K562 (cell line): ENCODE measurements around the gene PPT2. TPM values are rescaled to one million over a fixed set of nuclear protein-coding genes. Genes with fewer than 3 reads are reported as not detected.

Source experiments
- KAT8 ChIP-seq: fragments of 450-650 bp; IDR thresholded peaks from 2 replicates; pipeline ENCODE4 v1.6.1; 2016; ENCODE audit warnings: low read depth, mild to moderate bottlenecking
- NR2F6 ChIP-seq: fragments of 450-650 bp; formaldehyde crosslinking; IDR thresholded peaks from 2 replicates; pipeline ENCODE4 v1.4.0; 2020; ENCODE audit warnings: mild to moderate bottlenecking
- NRF1 ChIP-seq, 2 experiments: fragments of 450-650 bp; IDR thresholded peaks in 1 of 2; conservative IDR thresholded peaks in 1 of 2; 2 replicates each; pipeline ENCODE4 v1.6.1; 2014; ENCODE audit warnings: mild to moderate bottlenecking in 2 of 2
- PML ChIP-seq: IDR thresholded peaks from 2 replicates; pipeline ENCODE4 v1.6.1; 2012; ENCODE audit warnings: low read length, inconsistent platforms
- RBM17 ChIP-seq: fragments of 200-400 bp; formaldehyde crosslinking; IDR thresholded peaks from 2 replicates; pipeline ENCODE4 v1.6.1; 2017; ENCODE audit warnings: low read depth, mild to moderate bottlenecking, low read length, borderline replicate concordance
- SIN3A ChIP-seq, 2 experiments: fragments of 150-350 bp in 1 of 2; IDR thresholded peaks; 2 replicates each; pipeline ENCODE4 v1.6.1; 2011 to 2016; ENCODE audit warnings: borderline replicate concordance in 2 of 2, low read depth in 2 of 2, low read length in 2 of 2, mild to moderate bottlenecking in 2 of 2, moderate library complexity in 2 of 2; ENCODE audit not compliant: control insufficient read depth in 1 of 2
- TEAD4 ChIP-seq, 2 experiments: sonication (generic) in 1 of 2; formaldehyde crosslinking in 1 of 2; IDR thresholded peaks; 2 replicates each; pipeline versions ENCODE4 v1.6.1 to v1.8.0; 2012 to 2022; ENCODE audit warnings: borderline replicate concordance in 1 of 2, inconsistent platforms in 1 of 2, low read length in 1 of 2, mild to moderate bottlenecking in 1 of 2, missing genetic modification reagents in 1 of 2
- XRCC5 ChIP-seq: fragments of 200-400 bp; formaldehyde crosslinking; IDR thresholded peaks from 2 replicates; pipeline ENCODE4 v1.6.1; 2017; ENCODE audit warnings: low read depth, mild to moderate bottlenecking, low read length
- ZBED1 ChIP-seq: IDR thresholded peaks from 2 replicates; pipeline ENCODE4 v1.6.1; 2014
- ZSCAN29 ChIP-seq: fragments of 450-650 bp; IDR thresholded peaks from 2 replicates; pipeline ENCODE4 v1.6.1; 2017
- polyA plus RNA-seq, 8 experiments: library from polyadenylated mRNA; depleted of rRNA in 4 of 8; stranded (reverse) in 5 of 8; unstranded in 3 of 8; fragments of >200 nt; fragmentation: Nextera tagmentation in 2 of 8; fragmentation: Illumina TruSeq in 1 of 8; extraction: Ambion mirVana in 2 of 8; extraction: Trizol in 1 of 8; gene quantifications; 2 replicates each; pipeline versions ENCODE4 v1.2.1 to v1.2.3, GENCODE V29; 2011 to 2014; ENCODE audit warnings: inconsistent platforms in 1 of 8, missing spikeins in 1 of 8
- total RNA-seq, 7 experiments: library from RNA; depleted of rRNA in 6 of 7; stranded (reverse); fragments of >200 nt in 6 of 7; fragmentation: Illumina TruSeq in 2 of 7; extraction: Trizol in 2 of 7; gene quantifications; 2 replicates each; pipeline versions ENCODE4 v1.2.1 to v1.2.3, GENCODE V29; 2011 to 2021; ENCODE audit warnings: low replicate concordance in 1 of 7
- TF ChIP-seq, protein P1 (sequence below): fragments of 450-650 bp; IDR thresholded peaks from one replicate; pipeline ENCODE4 v1.6.1; 2018; ENCODE audit warnings: mild to moderate bottlenecking, moderate library complexity; ENCODE audit not compliant: partially characterized antibody
- TF ChIP-seq, protein P2 (sequence below): fragments of 450-650 bp; IDR thresholded peaks from 2 replicates; pipeline ENCODE4 v1.6.1; 2018; ENCODE audit not compliant: partially characterized antibody
- TF ChIP-seq, protein P3 (sequence below): fragments of 450-650 bp; formaldehyde crosslinking; IDR thresholded peaks from 2 replicates; pipeline ENCODE4 v1.4.0; 2020; ENCODE audit warnings: mild to moderate bottlenecking, moderate library complexity
- TF ChIP-seq, protein P4 (sequence below): fragments of 250-450 bp; sonication (Bioruptor Pico); IDR thresholded peaks from 2 replicates; pipeline ENCODE4 v1.8.0; 2021; ENCODE audit warnings: borderline replicate concordance, mild to moderate bottlenecking, moderate library complexity; ENCODE audit not compliant: poor library complexity, severe bottlenecking
- TF ChIP-seq, protein P5 (sequence below), 2 experiments: fragments of 150-350 bp in 1 of 2; IDR thresholded peaks; 2 replicates each; pipeline ENCODE4 v1.6.1; 2012 to 2016; ENCODE audit warnings: low read depth in 2 of 2, low read length in 2 of 2, mild to moderate bottlenecking in 1 of 2, moderate library complexity in 1 of 2

The PPT2 gene
- total and polyA plus RNA-seq, 9 of the 15 experiments (the other 6 are each of a cell fraction or from before 2014, with no cell fraction given), result 27.4 to 98.8 (median 69.9) TPM

DNA sequence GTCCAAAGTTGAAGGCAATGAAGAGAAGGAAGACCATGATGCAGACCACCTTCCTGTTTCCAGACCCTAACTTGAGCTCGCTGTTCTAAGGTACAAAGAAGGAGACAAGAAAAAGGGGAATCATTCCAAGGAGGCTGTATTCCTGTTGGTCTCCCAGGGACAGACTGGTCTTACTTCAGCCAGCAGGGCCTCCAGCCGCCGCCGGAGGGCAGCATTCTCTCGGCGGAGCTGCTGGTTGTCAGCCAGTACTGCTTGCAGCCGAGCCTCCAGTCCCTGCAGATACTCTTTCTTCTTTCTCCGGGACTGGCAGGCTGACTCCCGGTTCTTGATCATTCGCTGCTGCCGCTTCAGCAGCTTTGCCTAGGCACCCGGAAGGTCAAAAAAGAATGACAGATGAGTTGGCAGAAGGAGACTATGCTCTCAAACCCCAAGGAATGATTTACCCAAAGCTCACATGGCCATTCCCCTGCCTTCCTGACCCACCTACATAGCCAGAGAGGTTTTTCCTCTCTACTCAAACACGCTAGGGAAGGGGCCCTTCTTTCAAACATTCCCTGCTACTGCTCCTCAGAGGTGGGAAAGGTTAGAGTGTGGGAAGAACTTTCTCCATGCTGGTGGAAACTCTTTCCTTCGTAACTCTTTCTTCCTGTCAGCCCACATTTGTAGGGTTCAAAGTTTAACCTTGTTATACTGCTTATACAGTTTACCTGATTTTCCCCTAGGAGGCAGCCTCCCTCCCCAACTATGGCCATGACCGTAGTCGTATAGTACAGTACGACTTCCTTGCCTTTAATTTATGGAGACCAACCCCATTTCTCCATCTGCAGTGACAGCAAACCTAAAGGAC is 34.9 kb upstream of the PPT2 start (continued):
- TF ChIP-seq, protein P1, sequence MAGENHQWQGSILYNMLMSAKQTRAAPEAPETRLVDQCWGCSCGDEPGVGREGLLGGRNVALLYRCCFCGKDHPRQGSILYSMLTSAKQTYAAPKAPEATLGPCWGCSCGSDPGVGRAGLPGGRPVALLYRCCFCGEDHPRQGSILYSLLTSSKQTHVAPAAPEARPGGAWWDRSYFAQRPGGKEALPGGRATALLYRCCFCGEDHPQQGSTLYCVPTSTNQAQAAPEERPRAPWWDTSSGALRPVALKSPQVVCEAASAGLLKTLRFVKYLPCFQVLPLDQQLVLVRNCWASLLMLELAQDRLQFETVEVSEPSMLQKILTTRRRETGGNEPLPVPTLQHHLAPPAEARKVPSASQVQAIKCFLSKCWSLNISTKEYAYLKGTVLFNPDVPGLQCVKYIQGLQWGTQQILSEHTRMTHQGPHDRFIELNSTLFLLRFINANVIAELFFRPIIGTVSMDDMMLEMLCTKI, result no peak
- TF ChIP-seq, protein P2, sequence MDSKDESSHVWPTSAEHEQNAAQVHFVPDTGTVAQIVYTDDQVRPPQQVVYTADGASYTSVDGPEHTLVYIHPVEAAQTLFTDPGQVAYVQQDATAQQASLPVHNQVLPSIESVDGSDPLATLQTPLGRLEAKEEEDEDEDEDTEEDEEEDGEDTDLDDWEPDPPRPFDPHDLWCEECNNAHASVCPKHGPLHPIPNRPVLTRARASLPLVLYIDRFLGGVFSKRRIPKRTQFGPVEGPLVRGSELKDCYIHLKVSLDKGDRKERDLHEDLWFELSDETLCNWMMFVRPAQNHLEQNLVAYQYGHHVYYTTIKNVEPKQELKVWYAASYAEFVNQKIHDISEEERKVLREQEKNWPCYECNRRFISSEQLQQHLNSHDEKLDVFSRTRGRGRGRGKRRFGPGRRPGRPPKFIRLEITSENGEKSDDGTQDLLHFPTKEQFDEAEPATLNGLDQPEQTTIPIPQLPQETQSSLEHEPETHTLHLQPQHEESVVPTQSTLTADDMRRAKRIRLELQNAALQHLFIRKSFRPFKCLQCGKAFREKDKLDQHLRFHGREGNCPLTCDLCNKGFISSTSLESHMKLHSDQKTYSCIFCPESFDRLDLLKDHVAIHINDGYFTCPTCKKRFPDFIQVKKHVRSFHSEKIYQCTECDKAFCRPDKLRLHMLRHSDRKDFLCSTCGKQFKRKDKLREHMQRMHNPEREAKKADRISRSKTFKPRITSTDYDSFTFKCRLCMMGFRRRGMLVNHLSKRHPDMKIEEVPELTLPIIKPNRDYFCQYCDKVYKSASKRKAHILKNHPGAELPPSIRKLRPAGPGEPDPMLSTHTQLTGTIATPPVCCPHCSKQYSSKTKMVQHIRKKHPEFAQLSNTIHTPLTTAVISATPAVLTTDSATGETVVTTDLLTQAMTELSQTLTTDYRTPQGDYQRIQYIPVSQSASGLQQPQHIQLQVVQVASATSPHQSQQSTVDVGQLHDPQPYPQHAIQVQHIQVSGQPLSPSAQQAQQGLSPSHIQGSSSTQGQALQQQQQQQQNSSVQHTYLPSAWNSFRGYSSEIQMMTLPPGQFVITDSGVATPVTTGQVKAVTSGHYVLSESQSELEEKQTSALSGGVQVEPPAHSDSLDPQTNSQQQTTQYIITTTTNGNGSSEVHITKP, result peak; percentile 12
- TF ChIP-seq NR2F6 (CRISPR knock-in tag), result no peak
- TF ChIP-seq, protein P3, sequence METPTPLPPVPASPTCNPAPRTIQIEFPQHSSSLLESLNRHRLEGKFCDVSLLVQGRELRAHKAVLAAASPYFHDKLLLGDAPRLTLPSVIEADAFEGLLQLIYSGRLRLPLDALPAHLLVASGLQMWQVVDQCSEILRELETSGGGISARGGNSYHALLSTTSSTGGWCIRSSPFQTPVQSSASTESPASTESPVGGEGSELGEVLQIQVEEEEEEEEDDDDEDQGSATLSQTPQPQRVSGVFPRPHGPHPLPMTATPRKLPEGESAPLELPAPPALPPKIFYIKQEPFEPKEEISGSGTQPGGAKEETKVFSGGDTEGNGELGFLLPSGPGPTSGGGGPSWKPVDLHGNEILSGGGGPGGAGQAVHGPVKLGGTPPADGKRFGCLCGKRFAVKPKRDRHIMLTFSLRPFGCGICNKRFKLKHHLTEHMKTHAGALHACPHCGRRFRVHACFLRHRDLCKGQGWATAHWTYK, result no peak
- TF ChIP-seq, protein P4, sequence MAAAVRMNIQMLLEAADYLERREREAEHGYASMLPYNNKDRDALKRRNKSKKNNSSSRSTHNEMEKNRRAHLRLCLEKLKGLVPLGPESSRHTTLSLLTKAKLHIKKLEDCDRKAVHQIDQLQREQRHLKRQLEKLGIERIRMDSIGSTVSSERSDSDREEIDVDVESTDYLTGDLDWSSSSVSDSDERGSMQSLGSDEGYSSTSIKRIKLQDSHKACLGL (CRISPR knock-in tag), result no peak
- TF ChIP-seq TEAD4 (IDR thresholded peaks at IDR 0.05; ENCODE audit: low read length), result no peak; the same call in 1 of the 2 replicates
- 0 out of 2 replicates have a peak, but pooled peaks have one; percentile 31 for TF ChIP-seq TEAD4 (CRISPR knock-in tag; IDR thresholded peaks at IDR 0.05; ENCODE audit: borderline replicate concordance)
- TF ChIP-seq NRF1 (conservative IDR thresholded peaks at IDR 0.05 in 1 of 2, IDR thresholded peaks at IDR 0.05 in 1 of 2), result no peak
- no peak for TF ChIP-seq PML
- no peak for TF ChIP-seq RBM17
- TF ChIP-seq SIN3A (IDR thresholded peaks at IDR 0.05; ENCODE audit: borderline replicate concordance in 2 of 2, control insufficient read depth in 1 of 2, low read depth in 2 of 2, low read length in 2 of 2), result no peak; a peak in 1 of 4 replicates
- no peak for TF ChIP-seq KAT8
- TF ChIP-seq ZSCAN29, result no peak
- no peak for TF ChIP-seq ZBED1
- peak; percentile 90 for TF ChIP-seq XRCC5
- TF ChIP-seq, protein P5, sequence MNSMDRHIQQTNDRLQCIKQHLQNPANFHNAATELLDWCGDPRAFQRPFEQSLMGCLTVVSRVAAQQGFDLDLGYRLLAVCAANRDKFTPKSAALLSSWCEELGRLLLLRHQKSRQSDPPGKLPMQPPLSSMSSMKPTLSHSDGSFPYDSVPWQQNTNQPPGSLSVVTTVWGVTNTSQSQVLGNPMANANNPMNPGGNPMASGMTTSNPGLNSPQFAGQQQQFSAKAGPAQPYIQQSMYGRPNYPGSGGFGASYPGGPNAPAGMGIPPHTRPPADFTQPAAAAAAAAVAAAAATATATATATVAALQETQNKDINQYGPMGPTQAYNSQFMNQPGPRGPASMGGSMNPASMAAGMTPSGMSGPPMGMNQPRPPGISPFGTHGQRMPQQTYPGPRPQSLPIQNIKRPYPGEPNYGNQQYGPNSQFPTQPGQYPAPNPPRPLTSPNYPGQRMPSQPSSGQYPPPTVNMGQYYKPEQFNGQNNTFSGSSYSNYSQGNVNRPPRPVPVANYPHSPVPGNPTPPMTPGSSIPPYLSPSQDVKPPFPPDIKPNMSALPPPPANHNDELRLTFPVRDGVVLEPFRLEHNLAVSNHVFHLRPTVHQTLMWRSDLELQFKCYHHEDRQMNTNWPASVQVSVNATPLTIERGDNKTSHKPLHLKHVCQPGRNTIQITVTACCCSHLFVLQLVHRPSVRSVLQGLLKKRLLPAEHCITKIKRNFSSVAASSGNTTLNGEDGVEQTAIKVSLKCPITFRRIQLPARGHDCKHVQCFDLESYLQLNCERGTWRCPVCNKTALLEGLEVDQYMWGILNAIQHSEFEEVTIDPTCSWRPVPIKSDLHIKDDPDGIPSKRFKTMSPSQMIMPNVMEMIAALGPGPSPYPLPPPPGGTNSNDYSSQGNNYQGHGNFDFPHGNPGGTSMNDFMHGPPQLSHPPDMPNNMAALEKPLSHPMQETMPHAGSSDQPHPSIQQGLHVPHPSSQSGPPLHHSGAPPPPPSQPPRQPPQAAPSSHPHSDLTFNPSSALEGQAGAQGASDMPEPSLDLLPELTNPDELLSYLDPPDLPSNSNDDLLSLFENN (IDR thresholded peaks at IDR 0.05; ENCODE audit: low read depth in 2 of 2, low read length in 2 of 2), result peak in 1 of 2 experiments; percentile 57; a peak in 1 of 4 replicates
